Neural cell (in vitro differentiated cells): Measurements from ENCODE around the gene GOLPH3L. TPM values are rescaled to one million over a fixed set of nuclear protein-coding genes. Genes with fewer than 3 reads are reported as not detected.

ENCODE experiments used
- H2AFZ ChIP-seq: fragments of 200-600, 300-800 bp; sonication (generic), shearing (Covaris generic); 2 replicates; pipeline ENCODE4 v1.6.0; 2014; ENCODE audit warnings: low read depth, mild to moderate bottlenecking, antibody characterized with exemption, low read length, moderate library complexity
- H3F3A ChIP-seq: fragments of 200-600 bp; shearing (Covaris generic); 2 replicates; pipeline ENCODE4 v1.6.1; 2016; ENCODE audit warnings: mild to moderate bottlenecking, moderate library complexity, mixed read lengths, antibody characterized with exemption, low read length; ENCODE audit not compliant: insufficient read depth, poor library complexity, severe bottlenecking
- H3K27ac ChIP-seq: fragments of 200-600, 300-800 bp; sonication (generic), shearing (Covaris generic); 2 replicates; pipeline ENCODE4 v1.5.1; 2014; ENCODE audit warnings: mild to moderate bottlenecking, low read length, moderate library complexity
- H3K27me3 ChIP-seq: fragments of 300-800, 200-600 bp; sonication (generic), shearing (Covaris generic); 2 replicates; pipeline ENCODE4 v1.6.0; 2014; ENCODE audit warnings: mild to moderate bottlenecking, low read depth, low read length, moderate library complexity; ENCODE audit not compliant: insufficient read depth
- H3K36me3 ChIP-seq: fragments of 300-800, 200-600 bp; sonication (generic), shearing (Covaris generic); 2 replicates; pipeline ENCODE4 v1.5.1; 2014; ENCODE audit warnings: mild to moderate bottlenecking, antibody characterized with exemption, low read length, moderate library complexity; ENCODE audit not compliant: insufficient read depth
- H3K4me2 ChIP-seq: fragments of 300-800, 200-600 bp; sonication (generic), shearing (Covaris generic); 2 replicates; pipeline ENCODE4 v1.6.0; 2014; ENCODE audit warnings: mild to moderate bottlenecking, low read length
- H3K4me3 ChIP-seq: fragments of 300-800, 200-600 bp; sonication (generic), shearing (Covaris generic); 2 replicates; pipeline ENCODE4 v1.5.1; 2014; ENCODE audit warnings: mild to moderate bottlenecking, low read length, moderate library complexity
- H3K79me2 ChIP-seq: fragments of 200-600 bp; shearing (Covaris generic); replicated peaks from 2 replicates; pipeline ENCODE4 v1.6.0; 2014; ENCODE audit warnings: mild to moderate bottlenecking, low read length, moderate library complexity; ENCODE audit not compliant: insufficient read depth
- H3K9ac ChIP-seq: fragments of 300-800, 200-600 bp; sonication (generic), shearing (Covaris generic); 2 replicates; pipeline ENCODE4 v1.6.1; 2016; ENCODE audit warnings: mild to moderate bottlenecking, low read length, mixed read lengths
- H3K9me2 ChIP-seq: fragments of 200-600 bp; shearing (Covaris generic); 2 replicates; pipeline ENCODE4 v1.6.1; 2016; ENCODE audit warnings: mild to moderate bottlenecking, low read length, mixed read lengths; ENCODE audit not compliant: insufficient read depth
- H3K9me3 ChIP-seq: fragments of 200-600, 300-800 bp; sonication (generic), shearing (Covaris generic); 2 replicates; pipeline ENCODE4 v1.6.1; 2016; ENCODE audit warnings: mild to moderate bottlenecking, mixed run types, low read length, moderate library complexity, mixed read lengths
- H4K20me1 ChIP-seq: fragments of 200-600 bp; shearing (Covaris generic); 2 replicates; pipeline ENCODE4 v1.6.1; 2016; ENCODE audit warnings: mild to moderate bottlenecking, mixed run types; ENCODE audit not compliant: insufficient read depth
- EP300 ChIP-seq: fragments of 450-650 bp; conservative IDR thresholded peaks from 2 replicates; pipeline ENCODE4 v1.6.1; 2014; ENCODE audit warnings: antibody characterized with exemption, mild to moderate bottlenecking, moderate library complexity; ENCODE audit not compliant: poor library complexity, severe bottlenecking
- EZH2 ChIP-seq: fragments of 200-600, 300-800 bp; shearing (Covaris generic), sonication (generic); IDR thresholded peaks from 2 replicates; pipeline ENCODE4 v1.6.1; 2014; ENCODE audit warnings: antibody characterized with exemption, low read length, borderline replicate concordance, mild to moderate bottlenecking; ENCODE audit not compliant: insufficient read depth, poor library complexity, severe bottlenecking
- MXI1 ChIP-seq: fragments of 450-650 bp; conservative IDR thresholded peaks from 2 replicates; pipeline ENCODE4 v1.6.1; 2014; ENCODE audit warnings: antibody characterized with exemption, mild to moderate bottlenecking; ENCODE audit not compliant: poor library complexity, severe bottlenecking
- POLR2AphosphoS5 ChIP-seq: IDR thresholded peaks from 2 replicates; pipeline ENCODE4 v1.6.1; 2012
- RAD21 ChIP-seq: fragments of 450-650 bp; conservative IDR thresholded peaks from 2 replicates; pipeline ENCODE4 v1.6.1; 2014; ENCODE audit warnings: antibody characterized with exemption, mild to moderate bottlenecking, moderate library complexity
- SMC3 ChIP-seq: fragments of 450-650 bp; conservative IDR thresholded peaks from 2 replicates; pipeline ENCODE4 v1.6.1; 2014; ENCODE audit warnings: antibody characterized with exemption, mild to moderate bottlenecking, moderate library complexity; ENCODE audit not compliant: poor library complexity
- TAF1 ChIP-seq: IDR thresholded peaks from 2 replicates; pipeline ENCODE4 v1.6.1; 2012; ENCODE audit warnings: low read depth
- polyA plus RNA-seq: library from polyadenylated mRNA; depleted of rRNA; stranded (reverse); fragments of >200 nt; gene quantifications from 2 replicates; pipeline ENCODE4 v1.2.3, GENCODE V29; 2014
- TF ChIP-seq, protein P1 (sequence below): fragments of 450-650 bp; IDR thresholded peaks from 2 replicates; pipeline ENCODE4 v1.5.1; 2014; ENCODE audit warnings: antibody characterized with exemption, mild to moderate bottlenecking, moderate library complexity; ENCODE audit not compliant: poor library complexity, severe bottlenecking
- TF ChIP-seq, protein P2 (sequence below): IDR thresholded peaks from 2 replicates; pipeline ENCODE4 v1.6.1; 2012; ENCODE audit warnings: borderline replicate concordance

The GOLPH3L gene
- polyA plus RNA-seq, 1 donor from 2014 or later = 7.0 TPM

DNA sequence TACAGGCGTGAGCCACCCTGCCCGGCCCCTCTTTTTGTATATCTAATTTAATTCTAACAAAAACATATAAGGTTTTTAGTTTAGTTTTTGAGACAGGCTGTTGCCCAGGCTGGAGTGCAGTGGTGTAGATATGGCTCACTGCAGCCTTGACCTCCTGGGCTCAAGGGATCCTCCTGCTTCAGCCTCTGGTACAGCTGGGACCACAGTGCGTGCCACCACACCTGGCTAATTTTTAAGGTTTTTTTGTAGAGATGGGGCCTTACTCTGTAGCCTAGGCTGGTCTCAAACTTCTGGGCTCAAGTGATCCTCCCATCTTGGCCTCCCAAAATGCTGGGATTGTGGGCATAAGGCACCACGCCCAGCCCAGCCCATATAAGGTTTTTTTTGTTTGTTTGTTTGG lies 86.4 kb downstream of the GOLPH3L start:
- Histone ChIP-seq H3F3A (no peaks in the 10 kb centered on the region), H3K9me3 (no peaks in the 10 kb centered on the region), H3K36me3 (peaks cover under 1% of the 10 kb centered on the region), H3K79me2 (peaks cover 3% of the 10 kb centered on the region), H3K9me2 (no peaks in the 10 kb centered on the region), H2AFZ (no peak overlapping the region), H3K9ac (no peak overlapping the region), H3K27me3 (no peaks in the 10 kb centered on the region), H3K4me2 (no peak overlapping the region), H4K20me1 (no peaks in the 10 kb centered on the region), H3K27ac (no peak overlapping the region), H3K4me3 (no peak overlapping the region)
- TF ChIP-seq EP300 (no peak), TAF1 (no peak)

DNA sequence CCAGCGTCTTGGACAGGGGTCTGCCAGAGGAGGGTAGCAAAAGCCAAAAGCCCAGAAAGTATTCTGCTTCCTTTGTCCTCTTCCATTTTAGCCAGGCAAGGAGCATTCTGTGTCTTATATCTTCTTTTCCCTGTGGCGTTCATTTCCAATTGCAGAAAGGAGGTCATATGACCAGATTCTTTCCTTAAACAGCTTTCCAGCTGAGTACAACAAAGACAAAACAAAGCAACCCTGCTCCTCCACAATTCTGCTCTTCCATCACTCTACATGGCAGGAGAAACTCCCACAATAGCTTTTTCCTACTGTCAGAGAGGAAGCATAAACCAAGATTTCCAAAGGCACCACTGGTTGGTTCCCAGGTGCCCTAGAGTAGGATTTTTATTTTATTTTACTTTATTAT lies 87.2 kb downstream of the GOLPH3L start:
- Histone ChIP-seq H3K9ac (peak overlapping the region; percentile 29), H3K27ac (peak overlapping the region; percentile 57), H3K9me3 (no peaks in the 10 kb centered on the region), H3K9me2 (no peaks in the 10 kb centered on the region), H3K79me2 (peaks cover 3% of the 10 kb centered on the region), H4K20me1 (no peaks in the 10 kb centered on the region), H3F3A (no peaks in the 10 kb centered on the region), H2AFZ (no peak overlapping the region), H3K4me2 (no peak overlapping the region), H3K27me3 (no peaks in the 10 kb centered on the region), H3K36me3 (no peaks in the 10 kb centered on the region), H3K4me3 (no peak overlapping the region)
- TF ChIP-seq MXI1 (no peak), POLR2AphosphoS5 (peak; percentile 26), SMC3 (no peak), EP300 (no peak), EZH2 (no peak), RAD21 (no peak), TAF1 (no peak)
- TF ChIP-seq, protein P1, sequence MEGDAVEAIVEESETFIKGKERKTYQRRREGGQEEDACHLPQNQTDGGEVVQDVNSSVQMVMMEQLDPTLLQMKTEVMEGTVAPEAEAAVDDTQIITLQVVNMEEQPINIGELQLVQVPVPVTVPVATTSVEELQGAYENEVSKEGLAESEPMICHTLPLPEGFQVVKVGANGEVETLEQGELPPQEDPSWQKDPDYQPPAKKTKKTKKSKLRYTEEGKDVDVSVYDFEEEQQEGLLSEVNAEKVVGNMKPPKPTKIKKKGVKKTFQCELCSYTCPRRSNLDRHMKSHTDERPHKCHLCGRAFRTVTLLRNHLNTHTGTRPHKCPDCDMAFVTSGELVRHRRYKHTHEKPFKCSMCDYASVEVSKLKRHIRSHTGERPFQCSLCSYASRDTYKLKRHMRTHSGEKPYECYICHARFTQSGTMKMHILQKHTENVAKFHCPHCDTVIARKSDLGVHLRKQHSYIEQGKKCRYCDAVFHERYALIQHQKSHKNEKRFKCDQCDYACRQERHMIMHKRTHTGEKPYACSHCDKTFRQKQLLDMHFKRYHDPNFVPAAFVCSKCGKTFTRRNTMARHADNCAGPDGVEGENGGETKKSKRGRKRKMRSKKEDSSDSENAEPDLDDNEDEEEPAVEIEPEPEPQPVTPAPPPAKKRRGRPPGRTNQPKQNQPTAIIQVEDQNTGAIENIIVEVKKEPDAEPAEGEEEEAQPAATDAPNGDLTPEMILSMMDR = no peak
- TF ChIP-seq, protein P2, sequence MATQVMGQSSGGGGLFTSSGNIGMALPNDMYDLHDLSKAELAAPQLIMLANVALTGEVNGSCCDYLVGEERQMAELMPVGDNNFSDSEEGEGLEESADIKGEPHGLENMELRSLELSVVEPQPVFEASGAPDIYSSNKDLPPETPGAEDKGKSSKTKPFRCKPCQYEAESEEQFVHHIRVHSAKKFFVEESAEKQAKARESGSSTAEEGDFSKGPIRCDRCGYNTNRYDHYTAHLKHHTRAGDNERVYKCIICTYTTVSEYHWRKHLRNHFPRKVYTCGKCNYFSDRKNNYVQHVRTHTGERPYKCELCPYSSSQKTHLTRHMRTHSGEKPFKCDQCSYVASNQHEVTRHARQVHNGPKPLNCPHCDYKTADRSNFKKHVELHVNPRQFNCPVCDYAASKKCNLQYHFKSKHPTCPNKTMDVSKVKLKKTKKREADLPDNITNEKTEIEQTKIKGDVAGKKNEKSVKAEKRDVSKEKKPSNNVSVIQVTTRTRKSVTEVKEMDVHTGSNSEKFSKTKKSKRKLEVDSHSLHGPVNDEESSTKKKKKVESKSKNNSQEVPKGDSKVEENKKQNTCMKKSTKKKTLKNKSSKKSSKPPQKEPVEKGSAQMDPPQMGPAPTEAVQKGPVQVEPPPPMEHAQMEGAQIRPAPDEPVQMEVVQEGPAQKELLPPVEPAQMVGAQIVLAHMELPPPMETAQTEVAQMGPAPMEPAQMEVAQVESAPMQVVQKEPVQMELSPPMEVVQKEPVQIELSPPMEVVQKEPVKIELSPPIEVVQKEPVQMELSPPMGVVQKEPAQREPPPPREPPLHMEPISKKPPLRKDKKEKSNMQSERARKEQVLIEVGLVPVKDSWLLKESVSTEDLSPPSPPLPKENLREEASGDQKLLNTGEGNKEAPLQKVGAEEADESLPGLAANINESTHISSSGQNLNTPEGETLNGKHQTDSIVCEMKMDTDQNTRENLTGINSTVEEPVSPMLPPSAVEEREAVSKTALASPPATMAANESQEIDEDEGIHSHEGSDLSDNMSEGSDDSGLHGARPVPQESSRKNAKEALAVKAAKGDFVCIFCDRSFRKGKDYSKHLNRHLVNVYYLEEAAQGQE = peak; percentile 58
